ENCODE measurements around the gene PANX2.

Gene PANX2

DNA sequence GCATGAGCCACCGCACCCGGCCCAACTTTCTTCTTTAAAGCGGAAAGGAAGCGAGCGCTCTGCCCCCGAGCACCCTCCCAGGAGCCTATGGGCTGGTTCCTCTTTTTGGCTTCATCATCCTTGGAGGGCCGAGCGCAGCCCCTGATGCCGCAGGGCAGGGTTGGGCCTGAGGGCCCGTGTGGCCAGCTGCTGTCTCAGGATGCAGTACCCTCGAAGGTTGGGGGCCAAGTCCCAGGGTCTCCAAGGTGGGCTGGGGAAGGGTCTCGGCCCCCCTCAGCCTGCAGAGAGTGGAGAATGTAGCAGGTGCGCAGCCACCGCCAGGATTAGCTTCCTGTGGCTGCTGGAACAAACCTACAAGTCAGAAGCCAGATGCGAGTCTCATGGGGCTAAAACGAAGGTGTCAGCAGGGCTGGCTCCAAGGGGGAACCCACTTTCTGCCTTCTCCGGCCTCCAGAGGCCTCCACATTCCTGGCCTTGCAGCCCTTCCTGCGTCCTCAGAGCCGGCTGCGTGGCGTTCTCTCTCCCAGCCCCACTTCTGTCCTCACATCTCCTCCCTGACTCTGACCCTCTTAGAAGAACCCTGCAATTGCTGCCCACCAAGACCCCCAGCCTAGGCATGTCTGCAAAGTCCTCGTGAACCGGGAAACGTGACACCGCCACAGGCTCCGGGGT, 2.9 kb downstream of the PANX2 start:
- DNase-seq, result peak; percentile 81

DNA sequence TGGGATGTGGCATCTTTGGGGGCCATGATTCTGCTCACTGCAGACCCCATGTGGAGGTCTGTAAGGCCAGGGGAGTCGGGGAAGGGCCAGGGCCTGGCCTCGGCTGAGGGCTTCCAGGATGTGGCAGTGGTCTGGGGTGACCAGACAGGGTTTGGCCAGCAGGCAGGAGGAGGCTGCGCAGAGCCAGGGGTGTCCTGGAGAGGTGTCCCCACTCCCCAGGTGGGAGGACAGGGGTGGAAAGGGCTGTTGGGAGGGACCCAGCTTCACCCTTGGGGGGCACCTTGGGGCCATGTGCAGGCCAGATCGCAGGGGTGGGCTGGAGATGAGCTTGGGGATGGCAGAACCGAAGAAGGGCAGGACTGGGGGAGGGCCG, 3.4 kb downstream of the PANX2 start:
- DNase-seq, result no peak

DNA sequence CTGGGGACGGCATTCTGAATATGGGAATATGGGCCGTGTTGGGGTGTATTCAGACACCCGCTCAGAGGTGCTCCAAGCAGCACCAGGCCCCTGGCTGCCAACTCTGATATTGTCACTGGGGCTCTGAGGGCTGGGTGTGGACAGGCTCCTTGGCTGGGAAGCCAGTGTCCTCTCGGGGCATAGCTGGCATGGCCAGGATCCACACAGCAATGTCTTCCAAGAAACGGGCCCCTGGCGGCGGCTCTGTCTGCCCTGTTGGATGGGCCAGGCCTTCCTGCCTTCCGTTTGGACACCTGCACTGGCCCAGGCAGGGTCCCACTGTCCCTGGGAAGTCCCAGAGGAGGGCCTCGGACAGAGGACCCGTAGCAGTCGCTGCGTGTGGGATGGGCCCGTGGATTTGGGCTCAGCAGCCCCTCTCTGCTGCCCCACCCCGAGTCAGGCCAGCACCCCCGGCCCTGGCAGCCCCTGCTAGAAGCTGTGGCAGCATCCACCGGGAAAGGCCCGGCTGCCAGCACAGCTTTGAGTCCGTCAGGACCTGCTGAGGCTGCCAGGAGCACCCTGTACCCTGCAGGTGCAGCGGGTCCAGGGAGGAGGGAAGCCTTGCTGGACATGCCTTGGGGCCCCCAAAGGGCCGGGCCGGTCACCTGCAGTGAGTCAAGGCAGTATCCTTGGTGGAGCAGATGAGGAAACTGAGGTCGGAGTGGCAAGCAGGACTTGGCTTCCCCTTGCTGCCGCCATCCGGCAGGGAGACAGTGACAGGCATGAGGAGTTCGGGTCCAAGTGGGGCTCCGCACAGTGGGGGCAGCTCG, 4.1 kb downstream of the PANX2 start:
- no peak for DNase-seq

DNA sequence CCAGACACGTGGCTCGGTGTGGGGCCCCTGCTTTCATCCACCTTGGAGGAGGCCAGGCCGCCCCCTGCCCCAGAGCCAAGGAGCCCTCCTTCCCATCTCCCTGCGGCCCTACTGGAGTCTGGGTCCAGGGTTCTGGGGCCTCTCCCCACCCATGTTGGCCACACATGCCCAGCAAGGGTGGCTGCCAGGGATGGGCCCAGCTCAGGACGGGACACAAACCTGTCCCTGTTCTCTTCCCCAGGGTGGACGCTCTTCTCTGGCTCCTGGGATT, 4.6 kb downstream of the PANX2 start:
- no peak for DNase-seq

DNA sequence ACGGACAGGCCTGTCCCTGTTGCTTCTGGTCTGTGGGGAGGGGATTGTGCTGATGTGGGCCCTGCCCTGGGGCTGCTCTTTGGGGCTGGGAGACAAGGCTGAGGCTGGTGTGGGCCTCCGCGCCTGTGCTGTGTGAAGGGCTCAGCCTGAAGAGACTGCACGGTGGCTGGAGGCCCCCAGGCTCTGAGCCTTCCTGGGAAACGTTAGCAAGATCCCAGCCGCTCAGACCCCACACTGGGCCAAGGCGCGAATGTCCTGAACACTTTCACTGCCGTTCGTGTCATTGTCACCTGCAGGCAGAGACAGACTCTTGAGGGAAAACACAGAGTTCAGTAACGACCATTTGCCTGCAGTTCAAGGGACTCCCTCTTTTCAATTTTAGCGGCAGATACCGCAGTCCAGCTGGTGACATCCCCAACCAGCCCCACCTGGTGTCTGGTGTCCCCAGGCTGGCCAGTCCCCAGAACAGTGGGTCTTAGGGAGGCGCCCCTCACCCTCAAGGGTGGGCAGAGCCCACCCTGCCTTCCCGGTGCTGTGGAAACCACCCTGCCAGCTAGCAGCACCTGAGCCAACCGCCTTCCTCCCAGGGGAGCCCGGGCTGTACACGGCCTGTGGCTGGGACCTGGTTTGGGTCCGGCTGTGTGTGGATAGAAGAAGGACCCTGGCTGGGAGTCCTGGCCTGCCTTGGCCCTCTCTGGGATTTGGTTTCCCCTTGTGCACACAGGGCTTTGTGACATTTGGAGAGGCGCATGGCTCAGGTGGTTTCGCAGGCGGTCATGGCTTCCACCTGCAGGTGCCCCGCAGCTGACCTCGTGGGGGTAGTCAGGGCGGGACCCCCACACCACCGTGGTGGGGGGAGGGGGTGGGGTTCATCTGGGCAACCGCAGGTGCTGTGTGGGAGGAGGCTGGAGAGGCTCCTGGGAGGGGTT, 5.7 kb downstream of the PANX2 start:
- DNase-seq, result no peak

DNA sequence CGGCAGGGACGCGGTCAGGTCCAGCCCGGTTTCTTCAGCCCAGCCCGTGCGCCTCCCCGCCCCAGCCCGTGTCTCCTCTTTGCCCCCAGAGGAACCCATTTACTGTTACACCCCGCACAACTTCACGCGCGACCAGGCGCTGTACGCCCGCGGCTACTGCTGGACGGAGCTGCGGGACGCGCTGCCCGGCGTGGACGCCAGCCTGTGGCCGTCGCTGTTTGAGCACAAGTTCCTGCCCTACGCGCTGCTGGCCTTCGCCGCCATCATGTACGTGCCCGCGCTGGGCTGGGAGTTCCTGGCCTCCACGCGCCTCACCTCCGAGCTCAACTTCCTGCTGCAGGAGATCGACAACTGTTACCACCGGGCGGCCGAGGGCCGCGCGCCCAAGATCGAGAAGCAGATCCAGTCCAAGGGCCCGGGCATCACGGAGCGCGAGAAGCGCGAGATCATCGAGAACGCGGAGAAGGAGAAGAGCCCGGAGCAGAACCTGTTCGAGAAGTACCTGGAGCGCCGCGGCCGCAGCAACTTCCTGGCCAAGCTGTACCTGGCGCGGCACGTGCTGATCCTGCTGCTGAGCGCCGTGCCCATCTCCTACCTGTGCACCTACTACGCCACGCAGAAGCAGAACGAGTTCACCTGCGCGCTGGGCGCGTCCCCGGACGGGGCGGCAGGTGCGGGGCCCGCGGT, 6.5 kb downstream of the PANX2 start:
- DNase-seq, result no peak

DNA sequence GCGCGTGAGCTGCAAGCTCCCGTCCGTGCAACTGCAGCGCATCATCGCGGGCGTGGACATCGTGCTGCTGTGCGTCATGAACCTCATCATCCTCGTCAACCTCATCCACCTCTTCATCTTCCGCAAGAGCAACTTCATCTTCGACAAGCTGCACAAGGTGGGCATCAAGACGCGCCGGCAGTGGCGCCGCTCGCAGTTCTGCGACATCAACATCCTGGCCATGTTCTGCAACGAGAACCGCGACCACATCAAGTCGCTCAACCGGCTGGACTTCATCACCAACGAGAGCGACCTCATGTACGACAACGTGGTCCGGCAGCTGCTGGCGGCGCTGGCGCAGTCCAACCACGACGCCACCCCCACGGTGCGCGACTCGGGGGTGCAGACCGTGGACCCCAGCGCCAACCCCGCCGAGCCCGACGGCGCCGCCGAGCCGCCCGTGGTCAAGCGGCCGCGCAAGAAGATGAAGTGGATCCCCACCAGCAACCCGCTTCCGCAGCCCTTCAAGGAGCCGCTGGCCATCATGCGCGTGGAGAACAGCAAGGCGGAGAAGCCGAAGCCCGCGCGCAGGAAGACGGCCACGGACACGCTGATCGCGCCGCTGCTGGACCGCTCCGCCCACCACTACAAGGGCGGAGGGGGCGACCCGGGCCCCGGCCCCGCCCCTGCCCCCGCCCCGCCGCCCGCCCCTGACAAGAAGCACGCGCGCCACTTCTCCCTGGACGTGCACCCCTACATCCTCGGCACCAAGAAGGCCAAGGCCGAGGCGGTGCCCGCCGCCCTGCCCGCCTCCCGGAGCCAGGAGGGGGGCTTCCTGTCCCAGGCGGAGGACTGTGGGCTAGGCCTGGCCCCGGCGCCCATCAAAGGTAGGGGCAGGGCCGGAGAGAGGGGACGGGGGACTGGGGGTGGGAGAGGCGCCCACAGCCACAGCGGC, 7.3 kb downstream of the PANX2 start:
- no peak for DNase-seq

DNA sequence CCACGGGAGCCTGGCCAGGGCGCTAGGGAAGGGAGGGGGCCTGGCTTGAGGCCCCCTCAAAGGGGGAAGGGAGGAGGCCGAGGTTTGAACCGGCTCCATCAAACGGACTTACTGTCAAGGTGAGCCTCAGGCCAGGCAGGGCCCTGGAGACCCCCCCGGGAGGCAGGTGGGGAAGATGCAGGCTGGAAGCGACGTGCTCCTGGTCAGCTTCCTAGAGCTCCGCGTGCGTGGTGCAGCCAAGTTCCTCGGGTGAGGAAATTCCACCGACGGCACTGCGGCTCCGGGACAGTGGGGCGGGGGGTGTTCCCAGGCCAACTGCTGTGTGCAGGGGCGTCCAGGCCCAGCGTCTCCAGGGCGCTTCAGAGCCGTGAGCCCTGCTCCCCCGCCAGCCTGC, 7.9 kb downstream of the PANX2 start:
- no peak for DNase-seq

DNA sequence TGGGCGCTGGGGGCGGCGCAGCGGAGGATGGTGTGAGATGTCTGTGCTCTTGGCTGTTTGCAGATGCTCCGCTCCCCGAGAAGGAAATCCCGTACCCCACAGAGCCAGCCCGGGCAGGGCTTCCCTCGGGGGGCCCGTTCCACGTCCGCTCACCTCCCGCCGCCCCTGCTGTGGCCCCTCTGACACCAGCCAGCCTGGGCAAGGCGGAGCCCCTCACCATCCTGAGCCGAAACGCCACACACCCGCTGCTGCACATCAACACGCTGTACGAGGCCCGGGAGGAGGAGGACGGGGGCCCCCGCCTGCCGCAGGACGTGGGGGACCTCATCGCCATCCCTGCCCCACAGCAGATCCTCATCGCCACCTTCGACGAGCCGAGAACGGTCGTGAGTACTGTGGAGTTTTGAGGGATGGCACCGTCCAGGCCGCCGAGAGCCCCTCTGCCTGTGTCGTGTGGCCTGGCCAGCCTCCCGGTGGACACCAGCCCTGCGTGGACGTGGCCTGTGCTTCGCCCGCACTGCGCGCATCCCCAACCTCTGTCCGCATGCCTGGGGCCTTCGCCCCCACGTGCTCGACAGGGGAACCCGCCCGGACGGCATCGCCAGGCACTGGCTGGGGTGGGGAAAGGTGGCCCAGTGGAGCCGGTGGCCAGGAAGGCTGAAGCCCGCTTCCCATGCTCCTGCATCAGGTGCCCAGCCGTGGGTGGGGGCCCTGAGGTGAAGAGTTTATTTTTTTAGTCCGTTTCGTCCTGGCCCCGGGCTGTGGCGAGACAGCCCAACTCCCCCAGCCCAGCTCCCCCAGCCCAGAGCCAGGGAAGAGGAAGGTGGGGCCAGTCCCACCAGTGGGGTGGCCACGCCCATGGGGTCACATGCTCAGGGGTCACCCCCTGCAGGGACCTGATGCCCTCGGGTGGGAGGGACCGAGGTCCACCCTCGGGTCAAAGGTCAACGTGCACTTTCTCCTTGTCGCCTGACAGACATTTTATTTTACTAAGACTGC, 8.6 kb downstream of the PANX2 start:
- no peak for DNase-seq

DNA sequence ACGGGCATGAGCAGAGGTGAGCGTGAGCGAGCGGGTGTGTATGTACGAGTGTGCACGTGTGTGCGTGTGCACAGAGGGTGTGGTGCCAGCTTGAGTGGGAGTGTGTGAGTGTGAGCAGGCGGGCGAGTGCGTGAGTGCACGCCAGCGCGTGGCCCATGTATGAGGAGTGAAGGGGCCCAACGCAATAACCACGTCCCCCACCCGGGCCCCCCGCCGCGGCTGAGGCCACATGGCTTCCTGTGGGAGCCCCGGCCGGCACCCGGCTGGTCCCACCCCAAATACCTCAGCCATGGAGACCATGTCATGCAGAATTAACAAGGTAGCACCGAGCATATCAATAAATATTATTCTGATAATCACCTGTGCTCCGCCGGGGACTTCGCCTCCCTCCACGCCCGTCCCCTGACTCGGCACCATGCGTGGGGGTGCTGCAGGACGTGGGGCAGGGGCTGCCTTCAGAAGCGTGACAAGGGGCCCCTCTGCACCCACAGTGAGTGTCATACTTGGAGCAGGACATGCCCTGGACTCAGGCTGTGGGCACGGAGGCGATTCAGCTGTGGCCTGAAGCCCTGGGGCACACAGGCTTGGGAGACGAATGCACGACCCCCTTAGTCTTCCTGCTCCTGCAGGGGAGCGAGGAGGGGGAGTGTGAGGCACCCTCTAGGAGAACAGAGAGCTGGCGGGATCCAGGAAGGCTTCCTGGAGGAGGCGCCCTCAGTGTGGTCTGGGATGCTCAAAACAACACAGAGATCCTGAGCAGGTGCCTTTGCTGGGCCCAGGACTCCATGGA, 9.6 kb downstream of the PANX2 start:
- DNase-seq, result no peak

DNA sequence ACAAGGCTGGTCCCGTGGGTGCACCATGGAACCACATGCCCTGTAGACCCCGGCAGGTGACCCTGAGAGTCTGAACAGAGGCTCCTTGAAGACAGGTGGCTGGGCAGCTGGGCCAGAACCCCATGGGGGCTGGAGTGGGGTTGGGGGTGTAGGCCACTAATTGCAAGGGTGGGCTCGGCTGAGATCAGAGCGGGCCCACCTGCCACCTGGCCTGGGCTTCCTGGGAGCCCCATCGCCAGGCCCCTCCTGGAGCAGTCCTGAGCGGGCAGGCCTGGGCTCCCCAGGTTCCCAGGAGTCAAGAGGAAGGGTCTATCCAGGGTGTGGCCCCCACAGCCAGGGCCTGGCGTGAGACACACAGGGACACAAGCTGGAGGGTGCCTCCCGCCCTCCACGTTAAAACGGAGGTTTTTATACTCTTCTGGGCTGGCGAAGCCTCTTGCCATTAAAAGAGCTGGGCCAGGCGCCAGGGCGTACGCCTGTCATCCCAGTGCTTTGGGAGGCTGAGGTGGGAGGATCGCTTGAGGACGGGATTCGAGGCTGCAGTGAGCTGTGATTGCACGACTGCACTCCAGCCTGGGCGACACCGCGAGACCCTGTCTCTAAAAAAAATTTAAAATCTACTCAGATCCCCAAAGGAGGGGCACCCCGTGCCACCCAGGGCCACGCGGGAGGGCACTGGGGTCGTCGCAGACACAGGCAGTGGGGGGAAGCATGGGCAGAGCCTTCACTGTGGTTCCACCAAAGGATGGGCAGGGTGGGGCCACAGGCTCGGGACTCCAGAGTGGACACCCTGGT, 10.4 kb downstream of the PANX2 start:
- DNase-seq, result no peak

DNA sequence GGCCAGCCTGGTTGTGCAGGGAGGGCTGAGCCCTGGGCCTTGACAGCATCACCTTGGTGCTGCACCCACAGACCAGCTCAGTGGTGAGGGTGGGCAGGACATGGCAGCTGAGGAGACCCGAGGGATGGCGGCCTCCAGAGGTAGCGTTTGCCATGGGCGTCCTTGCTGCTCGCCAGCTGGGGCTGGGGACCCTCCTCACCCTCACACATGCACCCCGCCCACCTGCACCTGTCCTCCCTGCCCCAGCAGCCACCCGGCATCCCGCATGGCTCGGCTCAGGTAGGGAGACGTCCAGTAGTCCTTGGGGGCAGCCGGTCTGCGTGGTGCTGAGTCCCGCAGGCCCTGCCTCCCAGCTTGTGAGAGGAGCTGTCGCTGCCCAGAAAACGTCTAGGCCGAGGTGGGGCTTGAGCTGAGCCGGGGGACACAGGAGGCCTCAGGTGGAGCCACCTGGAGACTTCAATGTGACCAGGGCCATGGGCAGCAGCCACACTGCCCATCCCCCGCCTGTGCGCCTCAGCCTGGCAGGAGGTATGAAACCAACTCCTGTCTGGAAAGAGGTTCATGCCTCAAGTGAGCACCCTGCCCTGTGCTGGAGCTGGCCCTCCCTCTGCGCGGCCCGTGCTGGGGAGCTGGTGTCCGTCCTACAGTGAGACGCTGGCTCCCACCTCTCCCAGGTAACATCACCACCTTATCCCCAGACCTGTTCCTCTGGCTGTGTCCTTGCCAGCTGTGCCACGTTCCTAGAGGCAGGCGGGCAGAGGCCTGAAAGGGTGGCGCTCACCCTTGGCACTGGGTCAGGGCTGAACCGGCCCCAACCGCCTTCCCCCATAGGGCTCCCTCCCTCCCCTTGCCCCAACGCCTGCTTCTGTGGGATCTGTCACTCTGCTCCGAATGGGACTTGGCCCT, 11.9 kb downstream of the PANX2 start:
- DNase-seq, result no peak

DNA sequence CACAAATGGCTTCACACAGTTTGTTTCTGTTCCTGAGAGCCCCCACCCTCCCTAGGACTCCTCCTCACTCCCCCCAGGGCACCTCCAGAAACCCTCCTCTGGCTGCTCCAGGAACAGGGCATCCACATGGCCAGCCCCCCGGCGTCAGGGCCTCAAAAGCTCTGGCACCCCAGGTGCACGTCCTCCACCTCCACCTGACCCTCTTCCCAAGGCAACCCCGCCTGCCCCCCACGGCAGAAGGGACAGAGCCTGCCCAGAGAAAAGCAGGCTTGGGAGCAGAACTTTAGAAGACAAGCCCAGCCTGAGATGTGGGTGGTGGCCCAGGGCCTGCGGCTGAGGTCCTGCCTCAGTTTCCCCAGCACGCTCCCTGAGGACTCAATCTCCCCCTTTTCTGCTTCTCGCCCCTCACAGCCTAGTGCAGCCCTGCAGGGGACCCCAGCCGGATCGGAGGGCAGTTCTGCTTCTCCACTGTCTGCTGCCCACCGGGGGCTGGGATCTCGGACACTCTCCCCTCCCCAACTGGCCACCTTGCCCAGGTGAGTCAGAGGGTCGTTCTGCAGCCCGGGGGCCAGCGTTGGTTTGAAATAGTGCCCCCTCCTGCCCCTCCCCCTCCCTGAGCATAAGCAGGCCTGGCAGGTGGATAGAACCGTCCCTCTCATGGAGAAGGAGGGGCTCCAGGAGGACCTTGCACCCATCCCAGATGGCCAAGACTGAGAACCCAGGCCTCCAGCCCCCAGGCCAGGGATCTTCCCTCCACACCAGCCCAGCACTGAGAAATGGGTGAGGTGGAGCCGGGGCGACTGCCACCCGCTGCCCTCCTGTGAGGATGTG, 12.8 kb downstream of the PANX2 start:
- no peak for DNase-seq

DNA sequence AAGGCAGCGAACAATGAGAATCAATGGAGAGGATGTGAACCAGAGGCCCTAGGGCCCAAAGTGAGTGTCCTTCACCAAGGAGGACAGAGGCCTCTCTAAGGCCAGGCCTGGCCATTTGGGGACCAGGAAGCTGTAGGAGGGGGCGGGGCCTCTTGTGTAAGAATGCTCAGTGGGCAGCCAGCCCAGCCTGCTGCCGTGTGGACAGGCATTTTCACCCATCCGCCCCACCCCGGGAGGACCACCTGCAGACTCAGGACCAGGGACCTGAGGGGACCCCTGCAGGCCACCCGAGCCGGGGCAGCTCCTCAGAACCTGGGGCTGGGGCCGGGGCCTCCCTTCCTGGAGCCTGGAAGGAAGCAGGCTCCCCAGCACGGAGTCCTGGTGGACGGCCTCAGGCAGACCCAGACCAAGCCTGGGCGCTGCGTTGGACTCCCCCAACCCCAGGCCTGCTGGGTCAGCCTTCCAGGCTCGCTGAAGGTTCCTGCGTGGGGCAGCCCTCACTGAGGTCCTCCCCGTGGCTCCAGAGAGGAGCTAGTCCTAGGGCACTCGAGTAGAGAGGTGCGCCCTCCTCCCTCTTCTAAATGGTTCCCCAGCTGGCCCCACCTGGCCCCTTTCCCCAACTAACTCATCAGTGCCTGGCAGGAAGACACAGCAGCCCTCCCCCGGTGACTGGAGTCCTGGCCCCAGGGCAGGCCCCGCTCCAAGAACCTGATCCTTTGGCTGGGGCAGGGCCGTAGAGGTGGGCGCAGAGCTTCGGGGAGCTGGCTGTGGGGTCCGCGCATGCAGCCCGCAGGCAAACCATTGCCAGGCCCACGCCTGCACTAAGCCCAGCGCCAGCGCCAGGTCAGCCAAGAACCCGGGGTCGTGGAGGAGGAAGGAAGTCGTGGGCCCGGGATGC, 13.7 kb downstream of the PANX2 start:
- peak; percentile 57 for DNase-seq

DNA sequence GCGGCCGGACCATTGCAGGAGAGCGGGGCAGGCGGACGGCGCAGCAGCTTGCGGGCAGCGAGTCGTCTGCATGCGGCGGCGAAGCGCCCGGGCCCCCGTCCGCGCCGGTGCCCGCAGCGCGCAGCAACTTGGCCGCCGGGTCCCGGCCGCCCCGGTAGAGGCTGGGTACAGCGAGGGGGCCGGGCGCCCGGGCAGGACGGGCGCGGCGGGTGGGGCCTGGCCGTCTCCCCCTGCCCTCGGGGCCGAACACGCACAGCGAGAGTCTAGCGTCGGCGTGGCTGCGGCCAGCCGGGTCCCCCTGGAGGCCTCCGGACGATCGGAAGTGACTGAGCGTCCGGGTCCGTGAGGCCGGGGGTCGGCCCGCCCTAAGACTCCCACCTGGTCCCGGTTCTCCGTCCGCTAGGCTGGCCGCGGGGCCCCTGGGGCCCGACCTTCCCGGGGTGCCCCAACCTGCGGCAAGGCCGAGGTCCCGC, 14.4 kb downstream of the PANX2 start:
- no peak for DNase-seq
